IMR-90 (cell line): ENCODE measurements around the gene SBNO1. TPM values are rescaled to one million over a fixed set of nuclear protein-coding genes. Genes with fewer than 3 reads are reported as not detected.

Experiments used
- ATAC-seq: fragments of 200-7000 bp; cut with Tn5 transposase; 2 replicates; pipeline ENCODE4 v1.9.1; 2020; ENCODE audit warnings: low read depth, mild to moderate bottlenecking, moderate library complexity
- BruUV-seq: library from RNA; stranded (reverse); fragments of 400-500 nt; replicated peaks from 2 replicates; lab custom pipeline; 2021; lab: Mats Ljungman, UMichigan
- CTCF ChIA-PET: fragments of 300-600 bp; formaldehyde crosslinking; extraction: SDS; loops from one replicate; lab custom pipeline; 2021; ENCODE audit warnings: antibody characterized with exemption; lab: Yijun Ruan, JAX
- POLR2A ChIA-PET: fragments of 300-600 bp; sonication (Branson Sonifier 250); formaldehyde crosslinking; loops from one replicate; lab custom pipeline; 2022; ENCODE audit warnings: antibody characterized with exemption; ENCODE audit not compliant: unreplicated experiment; lab: Charles Lee
- DNase-seq: peaks from one replicate; pipeline ENCODE4 v3.0.0; 2013
- H2AFZ ChIP-seq: replicated peaks from 2 replicates; pipeline ENCODE3; 2013; ENCODE audit warnings: low read length, mild to moderate bottlenecking; ENCODE audit not compliant: poor library complexity
- H2AK5ac ChIP-seq: 2 replicates; pipeline ENCODE4 v1.6.1; 2013; ENCODE audit warnings: low read depth, low read length, inconsistent platforms
- H2AK9ac ChIP-seq: replicated peaks from 2 replicates; pipeline ENCODE3; 2013; ENCODE audit warnings: mild to moderate bottlenecking, low read depth, low read length, moderate library complexity; ENCODE audit not compliant: poor library complexity
- H2BK120ac ChIP-seq: 2 replicates; pipeline ENCODE4 v1.6.1; 2013; ENCODE audit warnings: low read depth, low read length, inconsistent platforms
- H2BK15ac ChIP-seq: 3 replicates; pipeline ENCODE4 v1.6.1; 2013; ENCODE audit warnings: low read depth, low read length, inconsistent platforms
- H2BK20ac ChIP-seq: 2 replicates; pipeline ENCODE4 v1.6.1; 2013; ENCODE audit warnings: low read depth, mild to moderate bottlenecking, inconsistent platforms, low read length, moderate library complexity
- H2BK5ac ChIP-seq: 2 replicates; pipeline ENCODE4 v1.6.1; 2013; ENCODE audit warnings: mild to moderate bottlenecking, low read depth, low read length, inconsistent platforms; ENCODE audit not compliant: poor library complexity, severe bottlenecking
- H3K14ac ChIP-seq: replicated peaks from 2 replicates; pipeline ENCODE4 v1.6.1; 2013; ENCODE audit warnings: low read depth, low read length, inconsistent platforms
- H3K18ac ChIP-seq: 2 replicates; pipeline ENCODE4 v1.6.1; 2013; ENCODE audit warnings: low read depth, low read length, control low read depth
- H3K23ac ChIP-seq: 2 replicates; pipeline ENCODE4 v1.6.1; 2013; ENCODE audit warnings: low read depth, low read length, inconsistent platforms
- H3K27ac ChIP-seq: 2 replicates; pipeline ENCODE4 v1.5.1; 2013; ENCODE audit warnings: mild to moderate bottlenecking, control low read depth, low read length; ENCODE audit not compliant: insufficient read depth
- H3K27me3 ChIP-seq: 2 replicates; pipeline ENCODE4 v1.6.1; 2013; ENCODE audit warnings: low read length; ENCODE audit not compliant: control insufficient read depth, insufficient read depth
- H3K36me3 ChIP-seq: 2 replicates; pipeline ENCODE4 v1.6.1; 2013; ENCODE audit warnings: low read length, mixed read lengths; ENCODE audit not compliant: control insufficient read depth, insufficient read depth
- H3K4ac ChIP-seq: 2 replicates; pipeline ENCODE4 v1.6.1; 2013; ENCODE audit warnings: low read depth, low read length, inconsistent platforms
- H3K4me1 ChIP-seq: 2 replicates; pipeline ENCODE4 v1.6.1; 2013; ENCODE audit warnings: low read length, mixed read lengths; ENCODE audit not compliant: control insufficient read depth, insufficient read depth
- H3K4me2 ChIP-seq: 2 replicates; pipeline ENCODE4 v1.6.1; 2013; ENCODE audit warnings: low read depth, mild to moderate bottlenecking, control low read depth, low read length, moderate library complexity
- H3K4me3 ChIP-seq: 2 replicates; pipeline ENCODE4 v1.5.1; 2013; ENCODE audit warnings: low read depth, mild to moderate bottlenecking, control low read depth, low read length, moderate library complexity; ENCODE audit not compliant: insufficient read depth
- H3K56ac ChIP-seq: 2 replicates; pipeline ENCODE4 v1.6.1; 2013; ENCODE audit warnings: low read length, inconsistent platforms; ENCODE audit not compliant: insufficient read depth; ENCODE audit errors: extremely low read depth
- H3K79me1 ChIP-seq, 2 experiments: 2 replicates each; pipeline ENCODE4 v1.6.1; 2013; ENCODE audit warnings: low read length in 2 of 2, inconsistent platforms in 1 of 2, low read depth in 1 of 2
- H3K9ac ChIP-seq: 2 replicates; pipeline ENCODE4 v1.6.1; 2013; ENCODE audit warnings: low read depth, low read length, control low read depth
- H3K9me1 ChIP-seq: 2 replicates; pipeline ENCODE4 v1.6.1; 2013; ENCODE audit warnings: low read length, inconsistent platforms; ENCODE audit not compliant: insufficient read depth
- H3K9me3 ChIP-seq: 2 replicates; pipeline ENCODE4 v1.6.1; 2013; ENCODE audit warnings: low read length; ENCODE audit not compliant: control insufficient read depth, insufficient read depth
- H4K20me1 ChIP-seq: 2 replicates; pipeline ENCODE4 v1.6.1; 2013; ENCODE audit warnings: low read length, inconsistent platforms; ENCODE audit not compliant: insufficient read depth
- H4K5ac ChIP-seq: 2 replicates; pipeline ENCODE4 v1.6.1; 2013; ENCODE audit warnings: mild to moderate bottlenecking, low read depth, low read length, control low read depth
- H4K8ac ChIP-seq, 2 experiments: 2 replicates each; pipeline ENCODE4 v1.6.1; 2013; ENCODE audit warnings: low read depth in 2 of 2, low read length in 2 of 2, control low read depth in 1 of 2, inconsistent platforms in 1 of 2
- H4K91ac ChIP-seq: 2 replicates; pipeline ENCODE4 v1.6.1; 2013; ENCODE audit warnings: low read depth, low read length, inconsistent platforms; ENCODE audit not compliant: insufficient read depth
- CEBPB ChIP-seq: IDR thresholded peaks from 2 replicates; pipeline ENCODE4 v1.6.1; 2012; ENCODE audit warnings: low read depth, low read length, improper control_type of control experiment
- ELK1 ChIP-seq: fragments of 150-350 bp; IDR thresholded peaks from 2 replicates; pipeline ENCODE4 v1.6.1; 2016; ENCODE audit warnings: low read depth, mild to moderate bottlenecking, low read length, moderate library complexity, borderline replicate concordance
- MXI1 ChIP-seq: IDR thresholded peaks from 2 replicates; pipeline ENCODE4 v1.6.1; 2012; ENCODE audit warnings: low read depth, mild to moderate bottlenecking, low read length, moderate library complexity, borderline replicate concordance
- NFE2L2 ChIP-seq: fragments of 150-350 bp; IDR thresholded peaks from 2 replicates; pipeline ENCODE4 v1.6.1; 2016; ENCODE audit warnings: low read depth, mild to moderate bottlenecking, low read length
- POLR2A ChIP-seq: IDR thresholded peaks from 2 replicates; pipeline ENCODE4 v1.6.1; 2012; ENCODE audit warnings: mild to moderate bottlenecking, low read depth, low read length
- RAD21 ChIP-seq: IDR thresholded peaks from 2 replicates; pipeline ENCODE4 v1.6.1; 2012; ENCODE audit warnings: low read length, improper control_type of control experiment
- SMC3 ChIP-seq: fragments of 150-350 bp; IDR thresholded peaks from 2 replicates; pipeline ENCODE4 v1.6.1; 2016; ENCODE audit warnings: low read depth, mild to moderate bottlenecking, antibody characterized with exemption, low read length, moderate library complexity
- WGBS, 2 experiments: methylation state at CpG; one replicate each; pipeline versions ENCODE4 v1.1.5 to v1.1.7; 2013; ENCODE audit warnings: missing lambda C conversion rate in 2 of 2; ENCODE audit not compliant: insufficient read length in 1 of 2; ENCODE audit errors: extremely low coverage in 2 of 2; 5-methylcytosine and 5-hydroxymethylcytosine counted together
- dilution Hi-C: fragments of 300-500 bp; cut with HindIII; formaldehyde crosslinking; loops from one replicate; pipeline ENCODE4 v1.14.3; 2018; ENCODE audit warnings: low sequenced_read_pairs; ENCODE audit not compliant: unreplicated experiment
- in situ Hi-C: fragments of 300-500 bp; cut with MboI; formaldehyde crosslinking; loops from 3 replicates; pipeline ENCODE4 v1.14.3; 2019; ENCODE audit warnings: low sequenced_read_pairs, inconsistent platforms, mixed read lengths
- intact Hi-C: fragments of 100-400 bp; cut with micrococcal nuclease; formaldehyde crosslinking; loops from 2 replicates; pipeline ENCODE4 v1.10.0; 2022
- polyA plus RNA-seq, 3 experiments: library from polyadenylated mRNA; depleted of rRNA; stranded (reverse); fragments of >200 nt; gene quantifications; 2 replicates each; pipeline ENCODE4 v1.2.3, GENCODE V29; 2012; ENCODE audit warnings: low replicate concordance in 1 of 3
- total RNA-seq: library from RNA; depleted of rRNA; stranded (reverse); fragments of >200 nt; gene quantifications from 2 replicates; pipeline ENCODE4 v1.2.3, GENCODE V29; 2012

SBNO1 gene
- total and polyA plus RNA-seq, 2 of the 4 experiments (the other 2 are of a cell fraction): 5.3 to 24.9 TPM

- peaks cover 16 to 55% of the 10 kb centered on the region in 2 experiments for H3K79me1 ChIP-seq
- no peak overlapping the region for H3K9ac ChIP-seq
- DNase-seq (no peak), ATAC-seq (no peak)
- no peak overlapping the region for H4K8ac ChIP-seq
- no TSS peak for BruUV-seq
- H2BK15ac ChIP-seq: no peak overlapping the region
- H3K27ac ChIP-seq: no peak overlapping the region
- no peak overlapping the region for H3K23ac ChIP-seq
- H3K18ac ChIP-seq: no peak overlapping the region
- no peak overlapping the region for H3K14ac ChIP-seq
- no peaks in the 10 kb centered on the region for H3K9me3 ChIP-seq
- no peak overlapping the region for H2AK9ac ChIP-seq
- ChIA-PET CTCF (no interaction called here), POLR2A (no interaction called here)
- no peak overlapping the region for H3K56ac ChIP-seq
- H4K91ac ChIP-seq: no peak overlapping the region
- H3K36me3 ChIP-seq: peaks cover 56% of the 10 kb centered on the region
- no peak overlapping the region for H2BK20ac ChIP-seq
- no peak overlapping the region for H2AK5ac ChIP-seq
- H3K4me3 ChIP-seq: no peak overlapping the region
- no peak overlapping the region for H4K5ac ChIP-seq
- peaks cover 4% of the 10 kb centered on the region; the same call in 1 of the 2 replicates for H3K4me1 ChIP-seq
- no peak overlapping the region for H2BK5ac ChIP-seq
- H3K9me1 ChIP-seq: peaks cover 2% of the 10 kb centered on the region; the same call in 1 of the 2 replicates
- no peak overlapping the region for H2BK120ac ChIP-seq
- in situ Hi-C loops: no loop called here
- TF ChIP-seq POLR2A (no peak), SMC3 (no peak), RAD21 (no peak), MXI1 (no peak), CEBPB (no peak), NFE2L2 (no peak), ELK1 (no peak)
- dilution Hi-C loops: no loop called here
- intact Hi-C loops: no loop called here
- 0% methylated on average over 1 of the region's 15 CpGs; no CpG with 5 or more reads in 1 of the 2 experiments for WGBS, 2 experiments
- no peaks in the 10 kb centered on the region for H3K27me3 ChIP-seq
- H3K4me2 ChIP-seq: no peak overlapping the region
- H4K20me1 ChIP-seq: peaks cover 38% of the 10 kb centered on the region
- H2AFZ ChIP-seq: no peak overlapping the region
- no peak overlapping the region for H3K4ac ChIP-seq
Measured at GRCh38 chr12:123401753-123402683, 37.4 kb upstream of the SBNO1 start.
